Adipocyte (in vitro differentiated cells): ENCODE results near the gene SLC6A5.
"Not testable (repeated sequence)": the region's sequence is repeated elsewhere in the genome, so short reads cannot be mapped to it uniquely, and the experiment has no call there.

Experiments used
- DNase-seq: peaks from one replicate; pipeline ENCODE4 v3.0.0-alpha.2; 2015; ENCODE audit warnings: low read depth
- H3K27me3 ChIP-seq: replicated peaks from 2 replicates; pipeline ENCODE4 v1.7.0; 2013; ENCODE audit warnings: mild to moderate bottlenecking, low read length, moderate library complexity; ENCODE audit not compliant: control insufficient read depth, insufficient read depth
- H3K36me3 ChIP-seq: 2 replicates; pipeline ENCODE4 v1.7.0; 2013; ENCODE audit warnings: low read length, mild to moderate bottlenecking, moderate library complexity; ENCODE audit not compliant: control insufficient read depth, insufficient read depth, severe bottlenecking
- H3K4me1 ChIP-seq: 2 replicates; pipeline ENCODE4 v1.7.0; 2013; ENCODE audit warnings: mild to moderate bottlenecking, low read length, moderate library complexity; ENCODE audit not compliant: control insufficient read depth, insufficient read depth
- H3K4me3 ChIP-seq: 2 replicates; pipeline ENCODE4 v1.7.0; 2013; ENCODE audit warnings: mild to moderate bottlenecking, low read length, moderate library complexity
- H3K9ac ChIP-seq: 2 replicates; pipeline ENCODE4 v1.7.0; 2013; ENCODE audit warnings: mild to moderate bottlenecking, low read length, moderate library complexity
- H3K9me3 ChIP-seq: 2 replicates; pipeline ENCODE4 v1.7.0; 2013; ENCODE audit warnings: mild to moderate bottlenecking, low read length, moderate library complexity; ENCODE audit not compliant: control insufficient read depth

The SLC6A5 gene

GRCh38 chr11:20566591-20567434 lies 32.6 kb upstream of the SLC6A5 start:
- no peak for DNase-seq
- H3K36me3 ChIP-seq, result no peaks in the 10 kb centered on the region
- H3K4me3 ChIP-seq, result no peak overlapping the region
- no peaks in the 10 kb centered on the region for H3K4me1 ChIP-seq
- peaks cover 4% of the 10 kb centered on the region for H3K27me3 ChIP-seq
- H3K9ac ChIP-seq, result no peak overlapping the region
- no peaks in the 10 kb centered on the region for H3K9me3 ChIP-seq

GRCh38 chr11:20579725-20580124 lies 19.7 kb upstream of the SLC6A5 start:
- not testable (repeated sequence) for H3K4me1 ChIP-seq, H3K27me3 ChIP-seq, H3K9me3 ChIP-seq, DNase-seq, H3K9ac ChIP-seq, H3K36me3 ChIP-seq, H3K4me3 ChIP-seq

DNA sequence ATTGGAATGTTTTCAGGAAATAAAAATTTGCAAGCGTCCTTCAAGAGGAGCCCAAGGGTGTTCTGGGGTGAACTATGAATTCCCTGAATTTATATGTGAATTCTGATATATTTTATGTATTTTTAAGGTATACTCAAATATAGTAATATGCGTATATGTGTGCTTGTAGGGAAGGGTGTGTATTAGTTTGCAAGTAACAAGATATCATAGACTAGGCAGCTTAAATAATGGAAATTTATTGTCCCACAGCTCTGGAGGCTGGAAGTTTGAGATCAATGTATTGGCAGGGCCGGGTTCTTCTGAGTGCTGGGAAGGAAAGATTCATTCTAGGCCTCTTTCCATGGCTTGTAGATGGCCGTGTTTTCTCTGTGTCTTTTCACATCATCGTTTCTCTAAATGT lies 16.2 kb upstream of the SLC6A5 start:
- Histone ChIP-seq H3K4me3 (no peak overlapping the region), H3K4me1 (no peaks in the 10 kb centered on the region), H3K9me3 (no peaks in the 10 kb centered on the region), H3K36me3 (no peaks in the 10 kb centered on the region), H3K27me3 (no peaks in the 10 kb centered on the region), H3K9ac (no peak overlapping the region)
- no peak for DNase-seq

GRCh38 chr11:20584093-20584774 lies 15.2 kb upstream of the SLC6A5 start:
- Histone ChIP-seq H3K4me1 (no peaks in the 10 kb centered on the region), H3K9me3 (no peaks in the 10 kb centered on the region), H3K4me3 (no peak overlapping the region), H3K27me3 (peaks cover 5% of the 10 kb centered on the region), H3K36me3 (no peaks in the 10 kb centered on the region), H3K9ac (no peak overlapping the region)
- DNase-seq, result no peak

- Histone ChIP-seq H3K36me3 (no peaks in the 10 kb centered on the region), H3K9ac (no peak overlapping the region), H3K27me3 (peaks cover 16% of the 10 kb centered on the region), H3K4me1 (no peaks in the 10 kb centered on the region), H3K4me3 (no peak overlapping the region), H3K9me3 (no peaks in the 10 kb centered on the region)
- no peak for DNase-seq
Observed at GRCh38 chr11:20589796-20590195, 9.6 kb upstream of the SLC6A5 start.

DNA sequence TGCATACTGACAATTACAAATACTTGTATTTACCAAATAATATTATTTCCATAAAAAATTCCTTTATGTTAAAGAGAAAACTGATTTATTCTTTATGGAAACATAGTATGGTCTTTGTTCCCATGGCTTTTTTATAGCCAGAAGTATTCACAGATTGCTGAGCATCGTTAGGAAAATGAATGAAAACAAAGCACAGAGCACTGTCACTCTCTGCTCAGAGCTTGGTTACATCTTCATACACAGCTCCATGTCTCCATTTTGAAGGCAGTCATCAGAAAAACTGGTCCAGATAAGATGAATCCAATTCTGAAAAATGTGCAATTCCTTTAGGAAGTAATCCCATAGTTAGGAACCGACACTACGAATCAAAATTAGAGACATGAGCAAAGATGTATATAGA lies 9.0 kb upstream of the SLC6A5 start:
- no peak for DNase-seq
- H3K9me3 ChIP-seq, result no peaks in the 10 kb centered on the region

GRCh38 chr11:20592741-20593140 lies 6.7 kb upstream of the SLC6A5 start:
- Histone ChIP-seq H3K27me3 (peaks cover 43% of the 10 kb centered on the region), H3K9ac (no peak overlapping the region), H3K9me3 (no peaks in the 10 kb centered on the region), H3K4me1 (no peaks in the 10 kb centered on the region), H3K36me3 (no peaks in the 10 kb centered on the region), H3K4me3 (no peak overlapping the region)
- no peak for DNase-seq

More for the DNA sequence above, 9.0 kb upstream of the SLC6A5 start:
- H3K36me3 ChIP-seq, result no peaks in the 10 kb centered on the region
- peaks cover 22% of the 10 kb centered on the region for H3K27me3 ChIP-seq
- no peak overlapping the region for H3K9ac ChIP-seq
- H3K4me3 ChIP-seq, result no peak overlapping the region
- H3K4me1 ChIP-seq, result no peaks in the 10 kb centered on the region

DNA sequence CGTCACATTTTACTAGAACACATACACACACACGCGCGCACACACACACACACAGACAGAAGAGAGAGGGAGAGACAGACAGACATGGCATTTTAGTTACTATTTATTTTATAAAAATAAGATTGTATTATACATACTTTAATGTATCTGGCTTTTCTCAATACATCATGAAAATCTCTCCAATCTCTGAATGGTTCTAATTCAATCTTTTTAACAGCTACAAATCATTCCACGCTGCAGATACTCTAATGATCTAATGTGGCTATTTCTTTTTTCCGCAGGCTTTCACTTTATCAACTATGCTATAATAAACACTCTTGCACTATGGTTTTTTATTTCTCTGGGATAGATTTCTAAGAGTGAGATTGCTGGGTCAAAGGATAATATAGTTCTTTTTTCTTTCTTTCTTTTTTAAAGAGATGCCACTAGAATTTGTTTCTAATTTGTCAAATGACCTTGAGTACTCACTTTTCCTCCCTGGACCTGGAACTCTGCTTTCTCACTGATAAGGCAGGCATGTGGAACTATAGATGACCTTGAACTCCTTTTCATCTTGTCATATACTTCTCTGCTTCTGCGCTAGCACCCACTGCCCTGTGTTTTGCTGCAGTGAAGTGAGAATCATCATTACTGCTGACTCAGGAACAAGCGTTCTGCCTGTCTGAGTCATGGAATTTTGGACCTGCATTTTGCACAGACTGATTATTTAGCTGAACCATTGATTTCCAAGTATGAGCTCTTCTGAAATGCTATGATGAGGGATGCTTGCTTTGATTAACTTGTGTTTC lies 4.9 kb upstream of the SLC6A5 start:
- Histone ChIP-seq H3K9ac (no peak overlapping the region), H3K36me3 (no peaks in the 10 kb centered on the region), H3K4me3 (no peak overlapping the region), H3K4me1 (no peaks in the 10 kb centered on the region), H3K27me3 (peaks cover 55% of the 10 kb centered on the region), H3K9me3 (peaks cover 5% of the 10 kb centered on the region)
- DNase-seq, result no peak

GRCh38 chr11:20595101-20595500 lies 4.3 kb upstream of the SLC6A5 start:
- peaks cover 5% of the 10 kb centered on the region for H3K9me3 ChIP-seq
- DNase-seq, result no peak
- no peak overlapping the region for H3K9ac ChIP-seq
- no peaks in the 10 kb centered on the region for H3K36me3 ChIP-seq
- H3K4me3 ChIP-seq, result no peak overlapping the region
- H3K4me1 ChIP-seq, result no peaks in the 10 kb centered on the region
- peaks cover 62% of the 10 kb centered on the region for H3K27me3 ChIP-seq

DNA sequence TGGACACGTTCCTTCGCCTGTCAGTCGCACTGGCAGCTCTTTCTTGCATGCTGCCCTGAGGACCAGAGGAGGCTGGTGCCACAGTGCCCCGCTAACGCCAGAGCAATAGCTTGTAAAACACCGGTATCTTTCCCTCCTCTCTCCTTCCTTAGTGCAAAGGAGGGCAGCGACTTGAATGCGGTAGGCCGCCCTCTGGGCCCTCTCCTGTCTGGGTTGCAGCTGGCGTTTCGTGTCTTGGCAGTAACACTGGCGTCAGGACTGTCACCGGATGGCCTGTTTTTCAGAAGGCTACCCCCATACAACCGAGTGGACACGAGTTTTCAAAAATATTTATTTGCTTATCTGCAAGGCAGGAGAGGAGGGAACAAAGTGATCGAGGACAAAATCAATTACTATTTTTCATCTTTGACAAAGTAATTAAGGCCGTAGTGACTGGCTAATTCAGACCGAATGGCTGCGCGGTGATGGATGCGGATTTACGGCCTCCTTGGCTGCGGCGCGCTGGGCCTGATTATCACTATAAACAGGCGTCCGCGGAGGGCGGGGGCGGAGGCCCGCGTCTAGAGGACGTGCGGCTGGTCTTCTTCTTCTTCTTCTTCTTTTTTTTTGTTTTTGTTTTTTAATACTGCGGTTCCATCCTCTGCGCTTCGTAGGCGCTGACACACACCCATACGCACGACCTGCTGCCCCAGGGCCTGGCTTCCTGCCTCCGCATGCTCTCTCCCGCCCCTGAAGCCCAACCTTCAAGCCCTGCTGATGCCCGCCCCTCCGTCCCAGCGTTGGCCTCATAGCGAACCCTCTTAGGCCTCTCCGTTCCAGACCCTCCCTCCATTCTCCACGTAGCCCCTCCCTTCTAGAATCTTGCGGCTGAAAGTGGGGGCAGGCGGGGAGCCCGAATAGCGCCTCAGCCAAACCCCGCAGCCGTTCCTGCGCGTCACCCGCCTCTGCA lies 2.9 kb upstream of the SLC6A5 start:
- Histone ChIP-seq H3K36me3 (no peaks in the 10 kb centered on the region), H3K4me3 (no peak overlapping the region), H3K27me3 (peaks cover 76% of the 10 kb centered on the region), H3K9ac (no peak overlapping the region), H3K4me1 (no peaks in the 10 kb centered on the region), H3K9me3 (peaks cover 5% of the 10 kb centered on the region)
- DNase-seq, result no peak
